GM18508 (cell line): ENCODE measurements around the gene LAMB1.
"Not testable (repeated sequence)": the region's sequence is repeated elsewhere in the genome, so short reads cannot be mapped to it uniquely, and the experiment has no call there.

Experiments used
- ATAC-seq: cut with Tn5 transposase; IDR thresholded peaks from one replicate; pipeline ENCODE4 v1.9.1; 2021; ENCODE audit warnings: moderate number of reproducible peaks; ENCODE audit not compliant: insufficient read depth, unreplicated experiment

LAMB1 gene

GRCh38 chr7:107932805-107933204 is 70.2 kb downstream of the LAMB1 start:
- ATAC-seq = no peak

- ATAC-seq = no peak
Observed at GRCh38 chr7:107931740-107932515, 71.0 kb downstream of the LAMB1 start.

GRCh38 chr7:107926481-107926880 is 76.5 kb downstream of the LAMB1 start:
- no peak for ATAC-seq

GRCh38 chr7:107924841-107925504 is 78.0 kb downstream of the LAMB1 start:
- ATAC-seq = peak; percentile 87

- no peak for ATAC-seq
Observed at GRCh38 chr7:107922886-107923285, 80.1 kb downstream of the LAMB1 start.

- ATAC-seq = not testable (repeated sequence)
Observed at GRCh38 chr7:107921826-107922225, 81.1 kb downstream of the LAMB1 start.

- no peak for ATAC-seq
Observed at GRCh38 chr7:107920048-107920772, 82.8 kb downstream of the LAMB1 start.

GRCh38 chr7:107918948-107919347 is 84.0 kb downstream of the LAMB1 start:
- ATAC-seq = no peak

GRCh38 chr7:107917763-107918651 is 85.0 kb downstream of the LAMB1 start:
- peak; percentile 70 for ATAC-seq

- no peak for ATAC-seq
Observed at GRCh38 chr7:107915541-107915940, 87.4 kb downstream of the LAMB1 start.

- no peak for ATAC-seq
Observed at GRCh38 chr7:107914831-107915230, 88.1 kb downstream of the LAMB1 start.

GRCh38 chr7:107913851-107914250 is 89.1 kb downstream of the LAMB1 start:
- ATAC-seq = no peak

- ATAC-seq = no peak
Observed at GRCh38 chr7:107911981-107912380, 91.0 kb downstream of the LAMB1 start.

- ATAC-seq = no peak
Observed at GRCh38 chr7:107909445-107909844, 93.5 kb downstream of the LAMB1 start.

- ATAC-seq = no peak
Observed at GRCh38 chr7:107907790-107908189, 95.2 kb downstream of the LAMB1 start.

GRCh38 chr7:107902381-107902780 is 100.6 kb downstream of the LAMB1 start:
- no peak for ATAC-seq

GRCh38 chr7:107900496-107901015 is 102.4 kb downstream of the LAMB1 start:
- no peak for ATAC-seq

- no peak for ATAC-seq
Observed at GRCh38 chr7:107898997-107899594, 103.9 kb downstream of the LAMB1 start.

- ATAC-seq = not testable (repeated sequence)
Observed at GRCh38 chr7:107892367-107892741, 110.6 kb downstream of the LAMB1 start.
